Mammary epithelial cell (primary cell): Measurements from ENCODE around the gene DMTF1.

ENCODE experiments used
- EZH2 ChIP-seq: IDR thresholded peaks from 2 replicates; pipeline ENCODE4 v1.6.1; 2012; ENCODE audit warnings: low read length, inconsistent platforms, borderline replicate concordance
- TF ChIP-seq, protein P1 (sequence below), 2 donors: IDR thresholded peaks in 1 of 2; conservative IDR thresholded peaks in 1 of 2; 2 replicates each; pipeline ENCODE4 v1.5.1; 2011 to 2012; ENCODE audit warnings: inconsistent platforms in 2 of 2, low read length in 2 of 2, mild to moderate bottlenecking in 2 of 2, control low read depth in 1 of 2, low read depth in 1 of 2; ENCODE audit not compliant: insufficient read depth in 1 of 2; ENCODE audit errors: extremely low read depth in 1 of 2

- TF ChIP-seq, protein P1, sequence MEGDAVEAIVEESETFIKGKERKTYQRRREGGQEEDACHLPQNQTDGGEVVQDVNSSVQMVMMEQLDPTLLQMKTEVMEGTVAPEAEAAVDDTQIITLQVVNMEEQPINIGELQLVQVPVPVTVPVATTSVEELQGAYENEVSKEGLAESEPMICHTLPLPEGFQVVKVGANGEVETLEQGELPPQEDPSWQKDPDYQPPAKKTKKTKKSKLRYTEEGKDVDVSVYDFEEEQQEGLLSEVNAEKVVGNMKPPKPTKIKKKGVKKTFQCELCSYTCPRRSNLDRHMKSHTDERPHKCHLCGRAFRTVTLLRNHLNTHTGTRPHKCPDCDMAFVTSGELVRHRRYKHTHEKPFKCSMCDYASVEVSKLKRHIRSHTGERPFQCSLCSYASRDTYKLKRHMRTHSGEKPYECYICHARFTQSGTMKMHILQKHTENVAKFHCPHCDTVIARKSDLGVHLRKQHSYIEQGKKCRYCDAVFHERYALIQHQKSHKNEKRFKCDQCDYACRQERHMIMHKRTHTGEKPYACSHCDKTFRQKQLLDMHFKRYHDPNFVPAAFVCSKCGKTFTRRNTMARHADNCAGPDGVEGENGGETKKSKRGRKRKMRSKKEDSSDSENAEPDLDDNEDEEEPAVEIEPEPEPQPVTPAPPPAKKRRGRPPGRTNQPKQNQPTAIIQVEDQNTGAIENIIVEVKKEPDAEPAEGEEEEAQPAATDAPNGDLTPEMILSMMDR (conservative IDR thresholded peaks at IDR 0.05 in 1 of 2, IDR thresholded peaks at IDR 0.05 in 1 of 2; ENCODE audit: extremely low read depth in 1 of 2, insufficient read depth in 1 of 2, low read depth in 1 of 2, low read length in 2 of 2): no peak
- TF ChIP-seq EZH2: no peak
Observed at GRCh38 chr7:87173471-87173870, 21.2 kb downstream of the DMTF1 start.
